ENCODE measurements around the gene PDSS2.

DNA sequence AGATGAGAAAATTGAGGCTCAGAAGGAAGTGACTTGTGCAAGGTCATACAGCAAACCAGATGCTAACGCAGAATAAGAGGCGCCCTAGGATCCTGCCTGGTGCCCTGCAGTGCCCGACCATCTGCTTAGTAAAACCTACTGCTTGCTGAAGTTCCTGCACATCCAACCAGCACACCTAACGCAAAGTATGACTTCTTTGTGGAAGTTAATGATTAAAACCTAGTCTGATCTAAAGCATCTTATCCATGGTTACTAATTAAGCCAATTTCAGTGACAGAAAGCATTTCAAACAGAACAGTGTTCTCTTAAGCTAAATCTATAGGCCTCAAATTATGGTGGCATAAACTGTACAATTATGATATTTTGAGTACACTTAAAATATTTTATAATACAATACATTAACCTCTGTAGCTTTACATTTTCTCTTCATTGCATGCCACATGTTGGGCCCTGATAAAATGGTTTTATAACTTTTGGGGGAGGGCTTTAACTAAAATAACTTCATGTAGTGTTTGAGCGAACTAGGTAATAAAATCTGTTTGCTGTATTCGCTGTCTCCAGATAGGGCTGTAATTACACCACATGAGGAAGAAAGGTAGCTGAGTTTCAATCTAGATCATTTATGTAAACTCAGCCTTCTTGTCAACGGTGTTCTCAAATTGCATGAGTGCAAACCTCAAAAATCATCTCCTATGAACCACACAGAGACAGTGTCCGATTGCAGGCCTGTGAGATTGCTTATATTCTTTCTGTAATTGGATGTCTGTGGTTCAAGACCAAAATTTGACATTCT lies 306.5 kb downstream of the PDSS2 start:
- TF ChIP-seq POLR2A (IDR thresholded peaks at IDR 0.05; ENCODE audit: low read length) (no peak), GATA1 (IDR thresholded peaks at IDR 0.05; ENCODE audit: low read depth, low read length) (no peak)
